ENCODE data around the gene WDR93. TPM values are rescaled to one million over a fixed set of nuclear protein-coding genes. Genes with fewer than 3 reads are reported as not detected.
"Not testable (repeated sequence)": the region's sequence is repeated elsewhere in the genome, so short reads cannot be mapped to it uniquely, and the experiment has no call there.

WDR93 gene
- total and polyA plus RNA-seq, 2 donors (not counting 1 experiment from before 2014, with no cell fraction given), result 0.12 TPM; not detected in 1

GRCh38 chr15:89686522-89686921, 4.1 kb upstream of the WDR93 start:
- H3K27me3 ChIP-seq (replicated peaks in 1 of 4; ENCODE audit: control extremely low read depth in 1 of 4, control insufficient read depth in 3 of 4, insufficient read depth in 4 of 4, low read length in 3 of 4), result no peaks in the 10 kb centered on the region
- no peak overlapping the region for H2AFZ ChIP-seq (ENCODE audit: insufficient read depth, low read depth, low read length, poor library complexity, severe bottlenecking)
- H3K27ac Mint-ChIP-seq, result no peak overlapping the region
- H3K4me3 Mint-ChIP-seq, result no peak overlapping the region
- H3K27ac ChIP-seq (ENCODE audit: low read length in 2 of 2), result no peak overlapping the region
- H3K9me3 Mint-ChIP-seq (ENCODE audit: insufficient read depth), result no peaks in the 10 kb centered on the region
- intact Hi-C loops (cut with micrococcal nuclease), result no loop called here
- no peak for DNase-seq
- no peak overlapping the region for H3K9ac ChIP-seq (ENCODE audit: low read length)
- no peak overlapping the region for H3K4me3 ChIP-seq (ENCODE audit: control extremely low read depth in 1 of 5, extremely low read depth in 1 of 5, insufficient read depth in 1 of 5, low read depth in 2 of 5, low read length in 4 of 5)
- peaks cover 0 to 3% of the 10 kb centered on the region in 2 experiments for H3K36me3 ChIP-seq (replicated peaks in 1 of 2; ENCODE audit: control extremely low read depth in 1 of 2, control insufficient read depth in 1 of 2, extremely low read depth in 1 of 2, insufficient read depth in 2 of 2, low read length in 1 of 2)
- no peaks in the 10 kb centered on the region for H3K79me2 ChIP-seq (ENCODE audit: control insufficient read depth, insufficient read depth, low read length)
- no peak overlapping the region for H3K4me2 ChIP-seq (replicated peaks; ENCODE audit: low read depth, low read length, poor library complexity, severe bottlenecking)
- peaks cover 0 to 3% (median 0%) of the 10 kb centered on the region in 3 donors for H3K9me3 ChIP-seq (ENCODE audit: control extremely low read depth in 1 of 3, control insufficient read depth in 2 of 3, insufficient read depth in 1 of 3, low read length in 2 of 3)
- CTCF ChIA-PET, result no interaction called here
- H3K4me1 Mint-ChIP-seq, result peaks cover 10% of the 10 kb centered on the region
- H3K4me1 ChIP-seq (ENCODE audit: control insufficient read depth in 2 of 2, insufficient read depth in 2 of 2, low read length in 2 of 2), result peaks cover 4 to 12% of the 10 kb centered on the region in 2 donors
- H4K20me1 ChIP-seq (ENCODE audit: control insufficient read depth, insufficient read depth, low read length, poor library complexity, severe bottlenecking), result no peaks in the 10 kb centered on the region
- H3K27me3 Mint-ChIP-seq, result no peaks in the 10 kb centered on the region
- ATAC-seq (ENCODE audit: low read depth), result no peak
- TF ChIP-seq, protein P1, sequence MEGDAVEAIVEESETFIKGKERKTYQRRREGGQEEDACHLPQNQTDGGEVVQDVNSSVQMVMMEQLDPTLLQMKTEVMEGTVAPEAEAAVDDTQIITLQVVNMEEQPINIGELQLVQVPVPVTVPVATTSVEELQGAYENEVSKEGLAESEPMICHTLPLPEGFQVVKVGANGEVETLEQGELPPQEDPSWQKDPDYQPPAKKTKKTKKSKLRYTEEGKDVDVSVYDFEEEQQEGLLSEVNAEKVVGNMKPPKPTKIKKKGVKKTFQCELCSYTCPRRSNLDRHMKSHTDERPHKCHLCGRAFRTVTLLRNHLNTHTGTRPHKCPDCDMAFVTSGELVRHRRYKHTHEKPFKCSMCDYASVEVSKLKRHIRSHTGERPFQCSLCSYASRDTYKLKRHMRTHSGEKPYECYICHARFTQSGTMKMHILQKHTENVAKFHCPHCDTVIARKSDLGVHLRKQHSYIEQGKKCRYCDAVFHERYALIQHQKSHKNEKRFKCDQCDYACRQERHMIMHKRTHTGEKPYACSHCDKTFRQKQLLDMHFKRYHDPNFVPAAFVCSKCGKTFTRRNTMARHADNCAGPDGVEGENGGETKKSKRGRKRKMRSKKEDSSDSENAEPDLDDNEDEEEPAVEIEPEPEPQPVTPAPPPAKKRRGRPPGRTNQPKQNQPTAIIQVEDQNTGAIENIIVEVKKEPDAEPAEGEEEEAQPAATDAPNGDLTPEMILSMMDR (IDR thresholded peaks at IDR 0.05), result no peak
- POLR2A ChIA-PET, result no interaction called here

GRCh38 chr15:89689930-89690275, 708 bp upstream of the WDR93 start:
- WGBS (ENCODE audit: insufficient coverage), result 79% methylated on average over 9 of the region's 15 CpGs

More at GRCh38 chr15:89689930-89690275, 708 bp upstream of the WDR93 start:
- CTCF ChIA-PET; ATAC-seq (ENCODE audit: low read depth); H3K27me3 ChIP-seq (replicated peaks in 1 of 4; ENCODE audit: control extremely low read depth in 1 of 4, control insufficient read depth in 3 of 4, insufficient read depth in 4 of 4, low read length in 3 of 4); POLR2A ChIA-PET; DNase-seq; H4K20me1 ChIP-seq (ENCODE audit: control insufficient read depth, insufficient read depth, low read length, poor library complexity, severe bottlenecking); H3K9me3 ChIP-seq (ENCODE audit: control extremely low read depth in 1 of 3, control insufficient read depth in 2 of 3, insufficient read depth in 1 of 3, low read length in 2 of 3); H3K79me2 ChIP-seq (ENCODE audit: control insufficient read depth, insufficient read depth, low read length); H3K36me3 ChIP-seq (replicated peaks in 1 of 2; ENCODE audit: control extremely low read depth in 1 of 2, control insufficient read depth in 1 of 2, extremely low read depth in 1 of 2, insufficient read depth in 2 of 2, low read length in 1 of 2); H3K27me3 Mint-ChIP-seq; H3K9me3 Mint-ChIP-seq (ENCODE audit: insufficient read depth); H3K27ac ChIP-seq (ENCODE audit: low read length in 2 of 2): not testable (repeated sequence)
- intact Hi-C loops (cut with micrococcal nuclease), result loop anchor here (10.0 kb wide), 1 partner anchor 1245 kb away; the partner anchor contains the start of genes HDDC3 and UNC45A
- H3K4me2 ChIP-seq (replicated peaks; ENCODE audit: low read depth, low read length, poor library complexity, severe bottlenecking), result peak overlapping the region; percentile 92
- H3K4me1 Mint-ChIP-seq, result peaks cover 13% of the 10 kb centered on the region
- peak overlapping the region; percentile 4 for H3K27ac Mint-ChIP-seq
- H3K9ac ChIP-seq (ENCODE audit: low read length), result peak overlapping the region; percentile 79
- H2AFZ ChIP-seq (ENCODE audit: insufficient read depth, low read depth, low read length, poor library complexity, severe bottlenecking), result peak overlapping the region; percentile 97
- peaks cover 4 to 12% of the 10 kb centered on the region in 2 donors for H3K4me1 ChIP-seq (ENCODE audit: control insufficient read depth in 2 of 2, insufficient read depth in 2 of 2, low read length in 2 of 2)
- peak overlapping the region; percentile 92 for H3K4me3 Mint-ChIP-seq
- peak overlapping the region; percentile 69 to 92 (median 86) for H3K4me3 ChIP-seq (ENCODE audit: control extremely low read depth in 1 of 5, extremely low read depth in 1 of 5, insufficient read depth in 1 of 5, low read depth in 2 of 5, low read length in 4 of 5)
